ENCODE measurements around the gene REST.

Gene REST

GRCh38 chr4:56941403-56941802, 33.7 kb downstream of the REST start:
- TF ChIP-seq CSDC2 (CRISPR knock-in tag; IDR thresholded peaks at IDR 0.05) (no peak), TOX (CRISPR knock-in tag; IDR thresholded peaks at IDR 0.05; ENCODE audit: borderline replicate concordance) (no peak), ISL1 (CRISPR knock-in tag; IDR thresholded peaks at IDR 0.05) (no peak), ARNTL (CRISPR knock-in tag; IDR thresholded peaks at IDR 0.05; ENCODE audit: borderline replicate concordance, low read depth) (no peak), CREB5 (CRISPR knock-in tag; IDR thresholded peaks at IDR 0.05; ENCODE audit: low read depth) (no peak), CSRNP3 (CRISPR knock-in tag; IDR thresholded peaks at IDR 0.05) (no peak), ZNF8 (CRISPR knock-in tag; IDR thresholded peaks at IDR 0.05) (no peak), GLIS3 (CRISPR knock-in tag; IDR thresholded peaks at IDR 0.05) (no peak), PATZ1 (CRISPR knock-in tag; IDR thresholded peaks at IDR 0.05; ENCODE audit: borderline replicate concordance) (no peak), BACH2 (CRISPR knock-in tag; IDR thresholded peaks at IDR 0.05; ENCODE audit: borderline replicate concordance) (no peak)
- ATAC-seq, result no peak

- no peak for TF ChIP-seq ARNTL (CRISPR knock-in tag; IDR thresholded peaks at IDR 0.05; ENCODE audit: borderline replicate concordance, low read depth)
- no peak for ATAC-seq
These were observed 46.2 kb downstream of the REST start for GRCh38 chr4:56953680-56954520.

GRCh38 chr4:56958111-56958517, 50.4 kb downstream of the REST start:
- no peak for TF ChIP-seq TCF4 (CRISPR knock-in tag; IDR thresholded peaks at IDR 0.05; ENCODE audit: borderline replicate concordance)
- TF ChIP-seq OSR1 (CRISPR knock-in tag; IDR thresholded peaks at IDR 0.05), result no peak
- TF ChIP-seq ZNF8 (CRISPR knock-in tag; IDR thresholded peaks at IDR 0.05), result no peak
- TF ChIP-seq TOX (CRISPR knock-in tag; IDR thresholded peaks at IDR 0.05; ENCODE audit: borderline replicate concordance), result no peak
- no peak for TF ChIP-seq ZFP30 (CRISPR knock-in tag; IDR thresholded peaks at IDR 0.05)
- no peak for TF ChIP-seq ZFP3 (CRISPR knock-in tag; IDR thresholded peaks at IDR 0.05)
- no peak for TF ChIP-seq POU6F1 (CRISPR knock-in tag; IDR thresholded peaks at IDR 0.05; ENCODE audit: borderline replicate concordance, low read depth)
- TF ChIP-seq RARB (CRISPR knock-in tag; IDR thresholded peaks at IDR 0.05), result no peak
- TF ChIP-seq PATZ1 (CRISPR knock-in tag; IDR thresholded peaks at IDR 0.05; ENCODE audit: borderline replicate concordance), result no peak
- no peak for TF ChIP-seq PPARA (CRISPR knock-in tag; IDR thresholded peaks at IDR 0.05; ENCODE audit: borderline replicate concordance)
- TF ChIP-seq CREB5 (CRISPR knock-in tag; IDR thresholded peaks at IDR 0.05; ENCODE audit: low read depth), result no peak
- no peak for TF ChIP-seq ZNF70 (CRISPR knock-in tag; IDR thresholded peaks at IDR 0.05)
- no peak for TF ChIP-seq SNAI2 (CRISPR knock-in tag; IDR thresholded peaks at IDR 0.05)
- no peak for TF ChIP-seq ZNF565 (CRISPR knock-in tag; conservative IDR thresholded peaks at IDR 0.05; ENCODE audit: low read depth)
- no peak for TF ChIP-seq ARNTL (CRISPR knock-in tag; IDR thresholded peaks at IDR 0.05; ENCODE audit: borderline replicate concordance, low read depth)
- TF ChIP-seq CSRNP3 (CRISPR knock-in tag; IDR thresholded peaks at IDR 0.05), result no peak
- no peak for TF ChIP-seq CSDC2 (CRISPR knock-in tag; IDR thresholded peaks at IDR 0.05)
- no peak for TF ChIP-seq GLIS3 (CRISPR knock-in tag; IDR thresholded peaks at IDR 0.05)
- TF ChIP-seq BACH2 (CRISPR knock-in tag; IDR thresholded peaks at IDR 0.05; ENCODE audit: borderline replicate concordance), result no peak
- no peak for TF ChIP-seq ISL1 (CRISPR knock-in tag; IDR thresholded peaks at IDR 0.05)
- peak; percentile 39 for ATAC-seq
